AG10803 (cell line): Measurements from ENCODE around the gene ADORA2A.

ENCODE experiments used
- DNase-seq: peaks from one replicate; pipeline ENCODE4 v3.0.0; 2010; ENCODE audit warnings: low read depth
- H3K4me3 ChIP-seq: 2 replicates; pipeline ENCODE4 v1.5.1; 2011; ENCODE audit warnings: mild to moderate bottlenecking, low read length, control low read depth
- CTCF ChIP-seq: conservative IDR thresholded peaks from 2 replicates; pipeline ENCODE4 v1.5.1; 2011; ENCODE audit warnings: mild to moderate bottlenecking, low read length, control low read depth, inconsistent platforms

ADORA2A gene

GRCh38 chr22:24403346-24403745, 24.1 kb upstream of the ADORA2A start:
- TF ChIP-seq CTCF = no peak
- no peak for DNase-seq

GRCh38 chr22:24404561-24405275, 22.7 kb upstream of the ADORA2A start:
- no peak for TF ChIP-seq CTCF
- H3K4me3 ChIP-seq = no peak overlapping the region
- no peak for DNase-seq

More at GRCh38 chr22:24403346-24403745, 24.1 kb upstream of the ADORA2A start:
- no peak overlapping the region for H3K4me3 ChIP-seq

- TF ChIP-seq CTCF = no peak
- DNase-seq = no peak
- no peak overlapping the region for H3K4me3 ChIP-seq
Observed at GRCh38 chr22:24405631-24406321, 21.6 kb upstream of the ADORA2A start.

GRCh38 chr22:24406322-24407277, 20.8 kb upstream of the ADORA2A start:
- H3K4me3 ChIP-seq = no peak overlapping the region
- no peak for DNase-seq
- no peak for TF ChIP-seq CTCF

GRCh38 chr22:24407278-24407665, 20.1 kb upstream of the ADORA2A start:
- DNase-seq = no peak
- no peak overlapping the region for H3K4me3 ChIP-seq
- no peak for TF ChIP-seq CTCF

- DNase-seq = no peak
- H3K4me3 ChIP-seq = no peak overlapping the region
- TF ChIP-seq CTCF = no peak
Observed at GRCh38 chr22:24407884-24408283, 19.5 kb upstream of the ADORA2A start.
